Astrocyte of the cerebellum (primary cell): Measurements from ENCODE around the gene ALPK3.

Source experiments
- DNase-seq: peaks from one replicate; pipeline ENCODE4 v3.0.0-alpha.2; 2011; ENCODE audit warnings: low read depth
- H3K4me3 ChIP-seq: 2 replicates; pipeline ENCODE4 v1.5.1; 2011; ENCODE audit warnings: mild to moderate bottlenecking, low read depth, low read length, moderate library complexity
- in situ Hi-C: cut with HindIII; loops from 2 replicates; pipeline ENCODE4 v1.10.0; 2017; ENCODE audit warnings: low sequenced_read_pairs
- TF ChIP-seq, protein P1 (sequence below): IDR thresholded peaks from 2 replicates; pipeline ENCODE4 v1.5.1; 2012; ENCODE audit warnings: low read length, low read depth, moderate library complexity, mild to moderate bottlenecking; ENCODE audit errors: missing control alignments

The ALPK3 gene

DNA sequence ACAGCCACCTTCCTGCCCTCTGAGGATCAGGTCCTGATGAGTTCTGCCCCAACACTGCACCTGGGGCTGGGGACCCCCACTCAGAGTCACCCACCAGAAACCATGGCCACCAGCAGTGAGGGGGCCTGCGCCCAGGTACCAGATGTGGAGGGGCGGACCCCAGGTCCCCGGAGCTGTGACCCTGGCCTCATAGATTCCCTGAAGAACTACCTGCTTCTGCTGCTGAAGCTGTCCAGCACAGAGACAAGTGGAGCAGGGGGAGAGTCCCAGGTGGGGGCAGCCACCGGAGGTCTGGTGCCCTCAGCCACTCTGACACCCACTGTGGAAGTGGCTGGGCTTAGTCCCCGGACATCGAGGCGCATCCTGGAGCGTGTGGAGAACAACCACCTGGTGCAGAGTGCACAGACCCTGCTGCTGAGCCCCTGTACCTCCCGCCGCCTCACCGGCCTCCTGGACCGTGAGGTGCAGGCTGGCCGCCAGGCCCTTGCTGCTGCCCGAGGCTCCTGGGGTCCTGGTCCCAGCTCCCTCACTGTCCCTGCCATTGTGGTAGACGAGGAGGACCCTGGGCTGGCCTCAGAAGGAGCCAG, 40.4 kb downstream of the ALPK3 start:
- in situ Hi-C loops: no loop called here
- TF ChIP-seq, protein P1, sequence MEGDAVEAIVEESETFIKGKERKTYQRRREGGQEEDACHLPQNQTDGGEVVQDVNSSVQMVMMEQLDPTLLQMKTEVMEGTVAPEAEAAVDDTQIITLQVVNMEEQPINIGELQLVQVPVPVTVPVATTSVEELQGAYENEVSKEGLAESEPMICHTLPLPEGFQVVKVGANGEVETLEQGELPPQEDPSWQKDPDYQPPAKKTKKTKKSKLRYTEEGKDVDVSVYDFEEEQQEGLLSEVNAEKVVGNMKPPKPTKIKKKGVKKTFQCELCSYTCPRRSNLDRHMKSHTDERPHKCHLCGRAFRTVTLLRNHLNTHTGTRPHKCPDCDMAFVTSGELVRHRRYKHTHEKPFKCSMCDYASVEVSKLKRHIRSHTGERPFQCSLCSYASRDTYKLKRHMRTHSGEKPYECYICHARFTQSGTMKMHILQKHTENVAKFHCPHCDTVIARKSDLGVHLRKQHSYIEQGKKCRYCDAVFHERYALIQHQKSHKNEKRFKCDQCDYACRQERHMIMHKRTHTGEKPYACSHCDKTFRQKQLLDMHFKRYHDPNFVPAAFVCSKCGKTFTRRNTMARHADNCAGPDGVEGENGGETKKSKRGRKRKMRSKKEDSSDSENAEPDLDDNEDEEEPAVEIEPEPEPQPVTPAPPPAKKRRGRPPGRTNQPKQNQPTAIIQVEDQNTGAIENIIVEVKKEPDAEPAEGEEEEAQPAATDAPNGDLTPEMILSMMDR: no peak
- H3K4me3 ChIP-seq: no peak overlapping the region
- no peak for DNase-seq

GRCh38 chr15:84858231-84858630, 41.1 kb downstream of the ALPK3 start:
- TF ChIP-seq, protein P1: no peak
- DNase-seq: no peak
- H3K4me3 ChIP-seq: no peak overlapping the region
- in situ Hi-C loops: no loop called here

GRCh38 chr15:84859144-84859543, 42.0 kb downstream of the ALPK3 start:
- no peak for DNase-seq
- TF ChIP-seq, protein P1: no peak
- no peak overlapping the region for H3K4me3 ChIP-seq
- in situ Hi-C loops: no loop called here

- DNase-seq: no peak
- H3K4me3 ChIP-seq: no peak overlapping the region
- in situ Hi-C loops: no loop called here
- TF ChIP-seq, protein P1: no peak
Observed at GRCh38 chr15:84859651-84860050, 42.5 kb downstream of the ALPK3 start.

GRCh38 chr15:84861781-84862180, 44.6 kb downstream of the ALPK3 start:
- no peak overlapping the region for H3K4me3 ChIP-seq
- DNase-seq: no peak
- in situ Hi-C loops: no loop called here
- TF ChIP-seq, protein P1: no peak

DNA sequence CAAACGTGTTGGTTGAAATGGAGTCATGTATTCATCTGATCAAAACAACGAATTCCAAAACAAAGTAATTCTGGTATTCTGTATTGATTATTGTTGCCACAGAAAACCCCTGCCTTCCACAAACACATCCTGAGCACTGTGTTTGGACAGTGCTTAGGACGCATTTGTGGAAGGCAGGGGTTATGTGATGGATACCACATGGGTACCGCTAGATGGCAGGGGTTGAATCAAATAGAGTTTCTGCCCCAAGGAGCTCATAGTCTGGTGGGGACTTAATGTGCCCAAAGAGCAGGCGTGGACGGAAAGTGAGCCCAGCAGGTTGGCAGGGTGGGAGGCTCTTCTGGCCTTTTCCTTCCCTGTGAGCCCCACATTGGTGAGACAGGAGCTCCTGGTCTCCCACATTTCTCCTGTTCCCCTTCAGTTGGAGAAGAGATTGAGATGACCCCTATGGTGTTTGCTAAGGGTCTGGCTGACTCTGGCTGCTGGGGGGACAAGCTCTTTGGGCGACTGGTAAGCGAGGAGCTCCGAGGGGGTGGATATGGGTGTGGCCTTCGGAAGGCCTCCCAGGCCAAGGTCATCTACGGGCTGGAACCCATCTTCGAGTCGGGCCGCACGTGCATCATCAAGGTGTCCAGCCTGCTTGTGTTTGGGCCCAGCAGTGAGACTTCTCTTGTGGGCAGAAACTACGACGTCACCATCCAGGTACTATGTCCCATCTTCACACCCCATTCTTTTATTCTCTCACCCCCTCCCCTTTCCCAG, 45.2 kb downstream of the ALPK3 start:
- in situ Hi-C loops: no loop called here
- TF ChIP-seq, protein P1: no peak
- no peak overlapping the region for H3K4me3 ChIP-seq
- no peak for DNase-seq
